Ishikawa (cell line): ENCODE data around the gene GNG12.

Experiments
- CEBPB ChIP-seq: IDR thresholded peaks from 2 replicates; pipeline ENCODE4 v1.6.1; 2012
- CREB1 ChIP-seq: IDR thresholded peaks from 2 replicates; pipeline ENCODE4 v1.6.1; 2012; ENCODE audit warnings: low read depth
- EGR1 ChIP-seq: IDR thresholded peaks from 2 replicates; pipeline ENCODE4 v1.6.1; 2012
- EP300 ChIP-seq: IDR thresholded peaks from 2 replicates; pipeline ENCODE4 v1.6.1; 2012; ENCODE audit warnings: borderline replicate concordance
- FOXM1 ChIP-seq: IDR thresholded peaks from 2 replicates; pipeline ENCODE4 v1.6.1; 2012; ENCODE audit warnings: low read depth, borderline replicate concordance
- MAX ChIP-seq: IDR thresholded peaks from 2 replicates; pipeline ENCODE4 v1.6.1; 2012
- NFIC ChIP-seq: IDR thresholded peaks from 2 replicates; pipeline ENCODE4 v1.6.1; 2012
- RAD21 ChIP-seq: IDR thresholded peaks from 2 replicates; pipeline ENCODE4 v1.6.1; 2012; ENCODE audit warnings: low read depth
- REST ChIP-seq: IDR thresholded peaks from 2 replicates; pipeline ENCODE4 v1.6.1; 2012; ENCODE audit warnings: low read depth, mild to moderate bottlenecking
- TAF1 ChIP-seq: IDR thresholded peaks from 2 replicates; pipeline ENCODE4 v1.6.1; 2012; ENCODE audit warnings: low read depth, mild to moderate bottlenecking
- TCF12 ChIP-seq: IDR thresholded peaks from 2 replicates; pipeline ENCODE4 v1.6.1; 2012; ENCODE audit warnings: low read depth
- TEAD4 ChIP-seq: IDR thresholded peaks from 2 replicates; pipeline ENCODE4 v1.6.1; 2012
- USF1 ChIP-seq: IDR thresholded peaks from 2 replicates; pipeline ENCODE4 v1.6.1; 2012
- YY1 ChIP-seq: IDR thresholded peaks from 2 replicates; pipeline ENCODE4 v1.6.1; 2012; ENCODE audit warnings: low read depth
- ZBTB7A ChIP-seq: IDR thresholded peaks from 2 replicates; pipeline ENCODE4 v1.6.1; 2012; ENCODE audit warnings: low read depth

The GNG12 gene

GRCh38 chr1:67743072-67743725, 90.1 kb downstream of the GNG12 start:
- TF ChIP-seq YY1 (no peak), MAX (no peak), EP300 (no peak), RAD21 (no peak), EGR1 (no peak), CREB1 (no peak), USF1 (no peak), TEAD4 (no peak), CEBPB (no peak), REST (no peak), NFIC (no peak), TAF1 (no peak), TCF12 (no peak), FOXM1 (no peak), ZBTB7A (no peak)

- TF ChIP-seq ZBTB7A (no peak), YY1 (no peak), CREB1 (no peak), REST (no peak), EGR1 (no peak), USF1 (no peak), TAF1 (no peak), TEAD4 (no peak), EP300 (no peak), MAX (no peak), FOXM1 (no peak), CEBPB (no peak), RAD21 (no peak), NFIC (no peak), TCF12 (no peak)
Measured at GRCh38 chr1:67741736-67742135, 91.5 kb downstream of the GNG12 start.

- TF ChIP-seq EGR1 = no peak
- no peak for TF ChIP-seq TCF12
- no peak for TF ChIP-seq EP300
- no peak for TF ChIP-seq TAF1
- TF ChIP-seq FOXM1 = no peak
- no peak for TF ChIP-seq YY1
- no peak for TF ChIP-seq NFIC
- no peak for TF ChIP-seq MAX
- no peak for TF ChIP-seq CEBPB
- no peak for TF ChIP-seq USF1
- TF ChIP-seq CREB1 = no peak
- no peak for TF ChIP-seq REST
Measured at GRCh38 chr1:67741121-67741520, 92.1 kb downstream of the GNG12 start.

GRCh38 chr1:67740543-67740942, 92.7 kb downstream of the GNG12 start:
- no peak for TF ChIP-seq YY1
- TF ChIP-seq CREB1 = no peak
- no peak for TF ChIP-seq EGR1
- no peak for TF ChIP-seq CEBPB
- no peak for TF ChIP-seq ZBTB7A
- TF ChIP-seq FOXM1 = no peak
- TF ChIP-seq TEAD4 = no peak
- TF ChIP-seq REST = no peak
- TF ChIP-seq MAX = no peak
